ENCODE results near the gene FARS2. TPM values are rescaled to one million over a fixed set of nuclear protein-coding genes. Genes with fewer than 3 reads are reported as not detected.

FARS2 gene
- total and polyA plus RNA-seq, 2 donors (not counting 3 experiments of a cell fraction or from before 2014, with no cell fraction given) = 20.2 to 20.5 TPM

DNA sequence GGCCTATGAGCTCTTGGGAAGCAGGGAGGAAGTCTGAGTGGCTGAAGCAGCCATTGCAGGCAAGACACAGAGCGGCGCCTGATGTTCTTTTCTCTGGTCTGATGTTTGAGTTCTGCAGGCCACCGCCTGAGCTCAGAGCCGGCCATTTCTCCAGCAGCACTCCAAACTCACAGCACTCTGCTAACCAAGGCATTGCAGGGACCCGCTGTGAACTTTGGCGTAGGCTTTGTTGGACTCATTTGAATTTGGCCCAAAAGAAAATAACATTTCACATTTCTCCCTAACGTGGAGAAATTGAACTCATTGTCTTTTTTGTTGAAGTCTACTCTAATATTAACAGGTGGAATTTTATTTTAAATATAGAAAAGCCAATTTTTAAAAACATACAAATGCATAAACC, 336.1 kb downstream of the FARS2 start:
- POLR2A ChIA-PET = no interaction called here
- H3K9me3 ChIP-seq (replicated peaks; ENCODE audit: control insufficient read depth, insufficient read depth, low read length) = no peaks in the 10 kb centered on the region
- CTCF ChIA-PET = interaction anchor here (0.9 kb wide), 1 partner anchor 126 kb away, joined by 3 read pairs; no protein-coding TSS in a partner anchor
- BruUV-seq (replicated peaks) = no TSS peak
- H3K9ac ChIP-seq (replicated peaks; ENCODE audit: extremely low read depth, insufficient read depth, low read length) = no peak overlapping the region
- no peak overlapping the region for H3K4me3 ChIP-seq (replicated peaks in 1 of 3; ENCODE audit: insufficient read depth in 1 of 3, low read depth in 1 of 3, low read length in 3 of 3)
- TF ChIP-seq, protein P1, sequence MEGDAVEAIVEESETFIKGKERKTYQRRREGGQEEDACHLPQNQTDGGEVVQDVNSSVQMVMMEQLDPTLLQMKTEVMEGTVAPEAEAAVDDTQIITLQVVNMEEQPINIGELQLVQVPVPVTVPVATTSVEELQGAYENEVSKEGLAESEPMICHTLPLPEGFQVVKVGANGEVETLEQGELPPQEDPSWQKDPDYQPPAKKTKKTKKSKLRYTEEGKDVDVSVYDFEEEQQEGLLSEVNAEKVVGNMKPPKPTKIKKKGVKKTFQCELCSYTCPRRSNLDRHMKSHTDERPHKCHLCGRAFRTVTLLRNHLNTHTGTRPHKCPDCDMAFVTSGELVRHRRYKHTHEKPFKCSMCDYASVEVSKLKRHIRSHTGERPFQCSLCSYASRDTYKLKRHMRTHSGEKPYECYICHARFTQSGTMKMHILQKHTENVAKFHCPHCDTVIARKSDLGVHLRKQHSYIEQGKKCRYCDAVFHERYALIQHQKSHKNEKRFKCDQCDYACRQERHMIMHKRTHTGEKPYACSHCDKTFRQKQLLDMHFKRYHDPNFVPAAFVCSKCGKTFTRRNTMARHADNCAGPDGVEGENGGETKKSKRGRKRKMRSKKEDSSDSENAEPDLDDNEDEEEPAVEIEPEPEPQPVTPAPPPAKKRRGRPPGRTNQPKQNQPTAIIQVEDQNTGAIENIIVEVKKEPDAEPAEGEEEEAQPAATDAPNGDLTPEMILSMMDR (IDR thresholded peaks at IDR 0.05; ENCODE audit: extremely low read depth in 1 of 2, insufficient read depth in 1 of 2, low read depth in 1 of 2, low read length in 2 of 2) = no peak
- no peak for TF ChIP-seq EZH2 (IDR thresholded peaks at IDR 0.05; ENCODE audit: borderline replicate concordance, low read depth, low read length, severe bottlenecking)
- no peak for TF ChIP-seq FOS (IDR thresholded peaks at IDR 0.05; ENCODE audit: borderline replicate concordance, insufficient read depth, low read length)
- TF ChIP-seq POLR2A (IDR thresholded peaks at IDR 0.05; ENCODE audit: low read depth, low read length) = no peak
- no peak for TF ChIP-seq POLR2AphosphoS5 (IDR thresholded peaks at IDR 0.05; ENCODE audit: insufficient read depth, low read depth, low read length)
- TF ChIP-seq, protein P2, sequence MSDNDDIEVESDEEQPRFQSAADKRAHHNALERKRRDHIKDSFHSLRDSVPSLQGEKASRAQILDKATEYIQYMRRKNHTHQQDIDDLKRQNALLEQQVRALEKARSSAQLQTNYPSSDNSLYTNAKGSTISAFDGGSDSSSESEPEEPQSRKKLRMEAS (IDR thresholded peaks at IDR 0.05; ENCODE audit: insufficient read depth, insufficient read length) = no peak
- TF ChIP-seq JUN (IDR thresholded peaks at IDR 0.05; ENCODE audit: borderline replicate concordance, insufficient read depth, insufficient read length, low read depth) = no peak
- TF ChIP-seq GATA2 (IDR thresholded peaks at IDR 0.05; ENCODE audit: insufficient read depth, insufficient read length, low read depth, low read length) = no peak
- no peak for TF ChIP-seq MYC (IDR thresholded peaks at IDR 0.05; ENCODE audit: low read depth, low read length)
- no peaks in the 10 kb centered on the region for H3K36me3 ChIP-seq (ENCODE audit: control insufficient read depth in 2 of 2, extremely low read depth in 1 of 2, insufficient read depth in 2 of 2, low read length in 2 of 2)
- H3K4me2 ChIP-seq (ENCODE audit: insufficient read depth, low read length) = no peak overlapping the region
- H3K27ac ChIP-seq (ENCODE audit: insufficient read depth, low read depth, low read length) = no peak overlapping the region
- intact Hi-C loops (cut with micrococcal nuclease) = no loop called here
- no peaks in the 10 kb centered on the region for H3K79me2 ChIP-seq (ENCODE audit: control insufficient read depth, insufficient read depth, low read length)
- H3K4me1 ChIP-seq (ENCODE audit: control insufficient read depth, extremely low read depth, insufficient read depth, low read length) = no peaks in the 10 kb centered on the region
- dilution Hi-C loops (cut with MboI; ENCODE audit: extremely low pct_ligation_motif_present, low sequenced_read_pairs) = no loop called here
- H4K20me1 ChIP-seq (replicated peaks; ENCODE audit: control insufficient read depth, extremely low read depth, insufficient read depth, low read length) = no peaks in the 10 kb centered on the region
- H2AFZ ChIP-seq (ENCODE audit: low read depth, low read length) = no peak overlapping the region
- DNase-seq (ENCODE audit: low read depth, low spot score) (no peak), FAIRE-seq (no peak)
- no peaks in the 10 kb centered on the region for H3K9me1 ChIP-seq (replicated peaks; ENCODE audit: control insufficient read depth, extremely low read depth, insufficient read depth, low read length)
- H3K27me3 ChIP-seq (ENCODE audit: control insufficient read depth in 2 of 2, insufficient read depth in 2 of 2, low read length in 2 of 2) = no peaks in the 10 kb centered on the region
